Measurements from ENCODE around the gene MAGI2.

DNA sequence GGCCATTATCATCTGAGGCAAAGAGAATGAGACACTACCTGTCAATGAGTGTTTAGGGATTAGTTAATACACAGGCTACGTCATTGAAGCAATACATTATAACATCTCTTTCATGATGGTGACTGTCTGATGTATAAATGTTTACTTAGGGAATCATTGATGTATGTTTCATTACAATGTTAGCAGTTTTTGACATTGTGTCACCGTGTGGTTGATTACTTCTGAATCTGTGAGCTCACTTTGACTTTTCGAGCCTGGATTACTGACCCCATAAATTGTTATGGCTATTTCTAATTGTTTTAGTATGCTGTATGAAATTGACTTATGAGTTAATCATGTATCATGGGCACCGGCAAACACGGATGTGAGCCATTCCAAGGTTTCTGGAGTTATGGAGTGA is 494.0 kb downstream of the MAGI2 start:
- TF ChIP-seq POLR2AphosphoS5 (IDR thresholded peaks at IDR 0.05; ENCODE audit: low read depth, low read length) (no peak), POLR2A (IDR thresholded peaks at IDR 0.05; ENCODE audit: low read depth, low read length) (no peak), TAF1 (IDR thresholded peaks at IDR 0.05; ENCODE audit: low read depth, low read length) (no peak)

Data from GM12891 (cell line).